Measurements from ENCODE around the gene SCIN. TPM values are rescaled to one million over a fixed set of nuclear protein-coding genes. Genes with fewer than 3 reads are reported as not detected.

SCIN gene
- polyA plus RNA-seq, 1 of the 3 experiments (the other 2 are of a cell fraction) = 0.02 TPM

- no peak for DNase-seq
- Histone ChIP-seq H4K20me1 (ENCODE audit: insufficient read depth) (no peaks in the 10 kb centered on the region), H3K9ac (no peak overlapping the region), H3K27me3 (ENCODE audit: insufficient read depth) (no peaks in the 10 kb centered on the region), H3K36me3 (replicated peaks in 1 of 2; ENCODE audit: control insufficient read depth in 1 of 2, insufficient read depth in 2 of 2, low read length in 1 of 2) (peaks cover 0 to 4% of the 10 kb centered on the region in 2 experiments), H3K4me3 (ENCODE audit: low read depth in 2 of 2, low read length in 1 of 2) (no peak overlapping the region), H3F3A (replicated peaks; ENCODE audit: insufficient read depth) (peaks cover 5% of the 10 kb centered on the region), H3K4me1 (ENCODE audit: control insufficient read depth in 1 of 2, insufficient read depth in 2 of 2, low read depth in 1 of 2, low read length in 1 of 2) (no peaks in the 10 kb centered on the region; a peak in 1 of 4 replicates), H3K9me3 (peaks cover 4% of the 10 kb centered on the region; the same call in 1 of the 2 replicates), H3K9me2 (no peaks in the 10 kb centered on the region), H3K79me2 (ENCODE audit: insufficient read depth) (peaks cover 25% of the 10 kb centered on the region; the same call in 1 of the 2 replicates), H2AFZ (ENCODE audit: low read depth) (no peak overlapping the region), H3K27ac (ENCODE audit: low read depth in 2 of 2, low read length in 1 of 2) (no peak overlapping the region), H3K4me2 (no peak overlapping the region)
- TF ChIP-seq NRF1 (IDR thresholded peaks at IDR 0.05; ENCODE audit: low read depth, low read length) (no peak), CTCF (IDR thresholded peaks at IDR 0.05) (no peak), CHD2 (IDR thresholded peaks at IDR 0.05; ENCODE audit: low read length, partially characterized antibody) (no peak), RAD21 (IDR thresholded peaks at IDR 0.05; ENCODE audit: low read length) (no peak), MXI1 (IDR thresholded peaks at IDR 0.05; ENCODE audit: low read depth, low read length) (no peak), FOXM1 (IDR thresholded peaks at IDR 0.05; ENCODE audit: low read depth) (no peak), EP300 (IDR thresholded peaks at IDR 0.05; ENCODE audit: borderline replicate concordance in 1 of 2, low read depth in 1 of 2, low read length in 1 of 2) (no peak)
- ChIA-PET CTCF (interaction anchor here (0.7 to 9.0 kb wide), 4 partner anchors 10 to 518 kb away, joined by 3 to 71 read pairs (median 3); partner anchors contain the start of gene ARL4A), POLR2A (no interaction called here)
- WGBS (ENCODE audit: low lambda C conversion rate) = 91% methylated on average over 1 of the region's 1 CpG
These were observed 125.4 kb downstream of the SCIN start for GRCh38 chr7:12695965-12696364.

GRCh38 chr7:12699299-12699698, 128.8 kb downstream of the SCIN start:
- Histone ChIP-seq H3K27ac (ENCODE audit: low read depth in 2 of 2, low read length in 1 of 2) (no peak overlapping the region), H3K4me1 (ENCODE audit: control insufficient read depth in 1 of 2, insufficient read depth in 2 of 2, low read depth in 1 of 2, low read length in 1 of 2) (no peaks in the 10 kb centered on the region), H2AFZ (ENCODE audit: low read depth) (no peak overlapping the region), H3K9me3 (peaks cover 17% of the 10 kb centered on the region; the same call in 1 of the 2 replicates), H3K36me3 (replicated peaks in 1 of 2; ENCODE audit: control insufficient read depth in 1 of 2, insufficient read depth in 2 of 2, low read length in 1 of 2) (peaks cover 0 to 6% of the 10 kb centered on the region in 2 experiments), H3K27me3 (ENCODE audit: insufficient read depth) (no peaks in the 10 kb centered on the region), H3K79me2 (ENCODE audit: insufficient read depth) (0 out of 2 replicates have a peak, but pooled peaks cover 4% of the 10 kb centered on the region), H3K9ac (no peak overlapping the region), H4K20me1 (ENCODE audit: insufficient read depth) (no peaks in the 10 kb centered on the region), H3F3A (replicated peaks; ENCODE audit: insufficient read depth) (peaks cover 5% of the 10 kb centered on the region), H3K9me2 (no peaks in the 10 kb centered on the region), H3K4me3 (ENCODE audit: low read depth in 2 of 2, low read length in 1 of 2) (no peak overlapping the region), H3K4me2 (no peak overlapping the region)
- TF ChIP-seq, protein P1, sequence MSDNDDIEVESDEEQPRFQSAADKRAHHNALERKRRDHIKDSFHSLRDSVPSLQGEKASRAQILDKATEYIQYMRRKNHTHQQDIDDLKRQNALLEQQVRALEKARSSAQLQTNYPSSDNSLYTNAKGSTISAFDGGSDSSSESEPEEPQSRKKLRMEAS (IDR thresholded peaks at IDR 0.05; ENCODE audit: low read depth) = no peak
- TF ChIP-seq, protein P2, sequence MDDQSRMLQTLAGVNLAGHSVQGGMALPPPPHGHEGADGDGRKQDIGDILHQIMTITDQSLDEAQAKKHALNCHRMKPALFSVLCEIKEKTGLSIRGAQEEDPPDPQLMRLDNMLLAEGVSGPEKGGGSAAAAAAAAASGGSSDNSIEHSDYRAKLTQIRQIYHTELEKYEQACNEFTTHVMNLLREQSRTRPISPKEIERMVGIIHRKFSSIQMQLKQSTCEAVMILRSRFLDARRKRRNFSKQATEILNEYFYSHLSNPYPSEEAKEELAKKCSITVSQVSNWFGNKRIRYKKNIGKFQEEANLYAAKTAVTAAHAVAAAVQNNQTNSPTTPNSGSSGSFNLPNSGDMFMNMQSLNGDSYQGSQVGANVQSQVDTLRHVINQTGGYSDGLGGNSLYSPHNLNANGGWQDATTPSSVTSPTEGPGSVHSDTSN (IDR thresholded peaks at IDR 0.05) = no peak
- no peak for TF ChIP-seq SMC3 (IDR thresholded peaks at IDR 0.05; ENCODE audit: low read depth, low read length)
- no peak for TF ChIP-seq FOXJ3 (CRISPR knock-in tag; IDR thresholded peaks at IDR 0.05)
- TF ChIP-seq RCOR1 (IDR thresholded peaks at IDR 0.05; ENCODE audit: low read length) = no peak
- TF ChIP-seq CTCF (IDR thresholded peaks at IDR 0.05) = no peak
- TF ChIP-seq, protein P3, sequence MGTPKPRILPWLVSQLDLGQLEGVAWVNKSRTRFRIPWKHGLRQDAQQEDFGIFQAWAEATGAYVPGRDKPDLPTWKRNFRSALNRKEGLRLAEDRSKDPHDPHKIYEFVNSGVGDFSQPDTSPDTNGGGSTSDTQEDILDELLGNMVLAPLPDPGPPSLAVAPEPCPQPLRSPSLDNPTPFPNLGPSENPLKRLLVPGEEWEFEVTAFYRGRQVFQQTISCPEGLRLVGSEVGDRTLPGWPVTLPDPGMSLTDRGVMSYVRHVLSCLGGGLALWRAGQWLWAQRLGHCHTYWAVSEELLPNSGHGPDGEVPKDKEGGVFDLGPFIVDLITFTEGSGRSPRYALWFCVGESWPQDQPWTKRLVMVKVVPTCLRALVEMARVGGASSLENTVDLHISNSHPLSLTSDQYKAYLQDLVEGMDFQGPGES (IDR thresholded peaks at IDR 0.05; ENCODE audit: low read depth, low read length) = no peak
- TF ChIP-seq, protein P4, sequence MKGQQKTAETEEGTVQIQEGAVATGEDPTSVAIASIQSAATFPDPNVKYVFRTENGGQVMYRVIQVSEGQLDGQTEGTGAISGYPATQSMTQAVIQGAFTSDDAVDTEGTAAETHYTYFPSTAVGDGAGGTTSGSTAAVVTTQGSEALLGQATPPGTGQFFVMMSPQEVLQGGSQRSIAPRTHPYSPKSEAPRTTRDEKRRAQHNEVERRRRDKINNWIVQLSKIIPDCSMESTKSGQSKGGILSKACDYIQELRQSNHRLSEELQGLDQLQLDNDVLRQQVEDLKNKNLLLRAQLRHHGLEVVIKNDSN (IDR thresholded peaks at IDR 0.05; ENCODE audit: borderline replicate concordance, low read depth) = no peak
- no peak for TF ChIP-seq NRF1 (IDR thresholded peaks at IDR 0.05; ENCODE audit: low read depth, low read length)
- 89% methylated on average over 10 of the region's 10 CpGs for WGBS (ENCODE audit: low lambda C conversion rate)
- CTCF ChIA-PET = interaction anchor here (9.0 kb wide), 1 partner anchor 13 kb away, joined by 71 read pairs; the partner anchor contains the start of gene ARL4A
- POLR2A ChIA-PET = no interaction called here
- DNase-seq = no peak

Data from SK-N-SH (cell line).